Superior temporal gyrus (tissue), 1 donor: ENCODE measurements around the gene LRRC28.

Experiments
- DNase-seq: peaks from one replicate; pipeline ENCODE4 v3.0.0-alpha.2; 2016; ENCODE audit errors: extremely low spot score

The LRRC28 gene

GRCh38 chr15:99249270-99249841, 1.9 kb upstream of the LRRC28 start, which contains the start of gene TTC23:
Gene TTC23 (minus strand): TSS chr15:99249581. CDS start chr15:99228712, 20,869 bp downstream.
- peak; percentile 80 for DNase-seq

DNA sequence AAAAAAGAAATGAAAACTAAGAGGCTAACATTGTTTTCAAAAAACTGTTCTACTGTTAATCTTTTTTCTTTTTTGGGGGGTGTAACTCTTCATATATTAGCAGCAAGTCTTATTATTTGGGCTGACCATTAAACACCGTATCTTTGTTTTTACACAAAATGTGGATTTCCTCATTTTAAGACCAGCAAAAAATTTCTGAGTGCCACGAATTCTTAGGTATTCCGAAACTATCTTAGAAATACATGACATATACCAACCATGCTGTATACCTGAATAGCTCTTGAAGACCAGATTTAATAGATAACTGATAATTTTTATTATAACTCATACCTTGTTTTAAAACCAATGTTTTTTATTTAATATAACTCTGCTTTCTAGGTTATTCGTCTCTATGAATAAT, 1.3 kb upstream of the LRRC28 start:
- DNase-seq, result no peak

- no peak for DNase-seq
These were observed 806 bp upstream of the LRRC28 start for GRCh38 chr15:99250494-99250856.

DNA sequence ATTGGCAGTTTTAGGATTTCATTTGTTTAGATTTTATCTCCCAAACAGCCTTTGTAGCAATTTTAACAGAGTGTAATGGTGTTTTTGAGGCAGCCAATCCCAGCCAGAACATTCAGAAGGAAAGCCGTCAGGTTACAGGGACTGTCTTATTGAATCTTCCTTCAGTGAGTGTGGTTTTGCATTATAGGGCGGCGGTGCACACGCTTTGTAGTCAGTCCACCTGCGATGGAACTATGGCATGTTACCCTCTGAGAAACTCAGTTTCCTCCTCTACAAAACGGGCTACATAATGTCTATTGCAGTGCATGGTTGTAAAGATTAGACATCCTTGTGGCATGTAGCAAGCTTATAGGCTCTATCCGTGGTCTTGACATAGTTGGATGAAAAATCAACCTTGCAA, 1.0 kb downstream of the LRRC28 start:
- DNase-seq, result no peak

GRCh38 chr15:99253381-99254090, 2.3 kb downstream of the LRRC28 start:
- DNase-seq, result no peak

- no peak for DNase-seq
These were observed 5.9 kb downstream of the LRRC28 start for GRCh38 chr15:99257107-99257750.

DNA sequence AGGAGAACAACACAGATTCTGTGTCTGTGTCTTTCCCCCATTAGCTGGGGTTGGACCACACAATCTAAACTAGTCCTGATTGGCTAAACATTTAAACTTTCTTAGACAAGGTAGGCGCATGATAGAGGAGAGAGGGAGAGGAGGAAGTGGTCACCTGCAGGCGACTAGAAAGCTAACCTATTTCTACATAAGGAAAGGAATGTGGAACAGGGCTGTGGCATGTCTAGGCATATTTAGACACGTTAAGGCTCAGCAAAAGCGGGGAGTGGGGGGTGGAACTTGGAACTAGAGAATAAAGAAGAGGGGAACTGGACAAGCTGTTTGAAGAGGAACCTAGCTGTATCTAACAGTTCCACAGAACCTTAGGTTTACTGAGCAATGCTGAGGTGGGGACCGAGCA, 12.8 kb downstream of the LRRC28 start:
- DNase-seq, result no peak

GRCh38 chr15:99265541-99266070, 14.3 kb downstream of the LRRC28 start:
- no peak for DNase-seq

GRCh38 chr15:99267957-99268356, 16.7 kb downstream of the LRRC28 start:
- DNase-seq, result no peak

GRCh38 chr15:99268431-99268830, 17.1 kb downstream of the LRRC28 start:
- no peak for DNase-seq

DNA sequence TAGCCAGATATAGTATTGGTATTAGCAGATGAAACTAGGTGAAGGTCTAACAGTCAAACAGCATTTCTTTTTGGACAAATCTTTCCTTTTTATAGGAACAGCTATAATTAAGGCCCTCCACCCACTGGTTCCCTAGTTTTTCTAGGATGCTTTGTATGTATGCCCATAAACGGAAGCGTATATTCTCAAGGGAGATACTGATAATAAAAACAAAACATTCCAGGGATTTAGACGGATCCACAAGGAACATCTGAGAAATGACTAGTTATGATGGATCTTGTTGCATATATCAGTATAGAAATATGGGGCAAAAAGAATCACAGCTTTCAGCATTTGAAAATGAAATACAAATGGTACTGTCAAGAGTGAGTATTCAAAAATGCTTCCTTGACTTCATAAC, 22.5 kb downstream of the LRRC28 start:
- no peak for DNase-seq

DNA sequence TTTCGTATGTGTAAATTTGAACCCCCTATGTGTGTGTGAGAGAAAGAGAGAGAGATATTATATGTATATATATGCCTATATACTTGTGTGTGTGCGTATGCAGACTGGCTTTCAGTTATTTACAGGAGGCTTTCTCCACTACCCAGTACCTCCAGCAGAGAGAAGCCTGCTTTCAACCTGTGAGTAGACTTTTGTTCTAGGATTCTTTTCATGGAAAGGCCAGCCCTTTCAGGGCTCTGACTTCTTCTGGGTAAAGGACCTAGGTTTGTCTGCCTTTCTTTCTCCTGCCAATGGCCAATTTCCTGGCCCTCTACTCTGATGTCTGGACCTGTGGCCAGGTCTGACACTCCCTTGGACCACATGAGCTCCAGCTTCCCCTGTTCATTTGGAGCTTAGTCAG, 23.8 kb downstream of the LRRC28 start:
- DNase-seq, result no peak

DNA sequence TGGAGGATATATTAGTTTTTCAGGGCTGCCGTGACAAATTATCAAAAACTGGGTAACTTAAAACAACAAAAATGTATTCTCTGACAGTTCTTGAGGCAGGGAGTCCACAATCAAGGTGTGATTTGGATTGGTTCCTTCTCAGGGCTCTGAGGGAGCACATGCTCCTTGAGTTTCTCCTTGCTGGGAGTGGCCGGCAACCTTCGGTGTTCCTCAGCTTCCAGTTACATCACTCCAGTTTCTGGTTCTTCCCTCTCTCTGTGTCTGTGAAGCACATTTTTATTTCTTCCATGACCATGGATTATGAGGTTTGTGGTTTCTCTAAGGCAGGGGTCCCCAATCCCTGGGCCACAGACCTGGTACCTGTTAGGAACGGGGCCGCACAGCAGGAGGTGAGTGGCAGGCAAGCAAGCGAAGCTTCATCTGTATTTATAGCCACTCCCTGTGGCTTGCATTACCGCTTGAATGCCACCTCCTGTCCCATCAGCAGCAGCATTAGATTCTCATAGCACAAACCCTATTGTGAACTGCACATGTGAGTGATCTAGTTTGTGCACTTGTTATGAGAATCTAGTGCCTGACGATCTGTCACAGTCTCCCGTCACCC, 24.3 kb downstream of the LRRC28 start:
- DNase-seq, result no peak

DNA sequence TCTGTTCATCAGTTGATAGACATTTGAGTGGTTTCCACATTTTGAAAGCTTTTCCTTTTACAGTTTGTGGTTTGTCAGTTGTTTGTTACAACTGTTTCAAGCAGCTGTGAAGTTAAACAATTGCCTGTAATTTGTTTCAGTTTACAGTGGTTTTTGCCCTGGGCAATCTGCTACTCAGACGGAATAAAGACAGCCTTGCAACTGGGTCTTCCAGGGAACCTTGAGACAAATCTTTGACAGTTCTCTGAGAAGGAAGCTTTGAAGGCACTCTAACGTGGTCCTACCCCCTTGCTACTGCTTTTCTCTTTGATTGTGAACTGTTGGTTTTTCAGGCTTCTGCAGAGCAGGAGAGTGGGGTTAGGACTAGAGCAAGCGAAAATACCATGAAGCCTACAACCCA, 28.0 kb downstream of the LRRC28 start:
- no peak for DNase-seq

GRCh38 chr15:99279827-99280226, 28.5 kb downstream of the LRRC28 start:
- no peak for DNase-seq

- DNase-seq, result no peak
These were observed 30.8 kb downstream of the LRRC28 start for GRCh38 chr15:99282121-99282520.

- DNase-seq, result no peak
These were observed 31.3 kb downstream of the LRRC28 start for GRCh38 chr15:99282586-99282985.

DNA sequence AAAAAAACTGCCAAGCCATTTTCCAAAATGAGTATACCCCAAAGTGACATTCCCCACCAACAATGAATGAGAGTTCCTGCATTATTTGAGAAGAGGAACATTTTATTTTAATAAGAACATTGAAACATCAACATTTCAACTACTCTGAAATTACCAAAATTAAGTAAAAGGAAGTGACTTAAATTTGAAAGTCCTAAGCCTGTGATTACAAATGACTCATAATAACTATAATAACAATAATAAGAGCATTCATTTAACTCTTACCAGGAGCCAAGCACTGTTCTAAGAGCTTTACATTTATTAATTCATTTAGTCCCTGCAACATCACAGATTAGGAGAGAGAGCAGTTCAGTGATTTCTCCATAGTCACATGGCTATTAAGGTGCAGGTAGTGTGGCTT, 32.4 kb downstream of the LRRC28 start:
- DNase-seq, result no peak

GRCh38 chr15:99291643-99292042, 40.4 kb downstream of the LRRC28 start:
- DNase-seq, result no peak

DNA sequence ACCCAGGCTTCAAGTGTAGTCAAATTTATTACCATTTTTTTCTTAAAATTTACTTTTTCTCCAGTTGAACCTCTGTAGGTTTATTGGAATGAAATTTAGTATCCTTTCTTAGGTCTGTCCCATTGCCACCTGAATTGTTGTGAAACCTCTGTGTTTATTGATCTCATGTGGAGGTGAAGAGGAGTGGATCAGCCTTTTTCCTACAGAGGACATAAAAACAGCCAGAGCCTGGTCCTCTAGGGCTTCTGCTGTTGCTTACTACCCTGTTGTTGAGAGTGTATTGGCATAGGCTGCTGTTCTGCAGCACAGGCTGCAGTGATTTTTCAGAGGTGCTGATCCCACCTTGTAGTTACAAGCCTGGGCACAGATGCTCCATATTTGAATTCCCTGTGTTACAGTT, 44.6 kb downstream of the LRRC28 start:
- DNase-seq, result no peak

- no peak for DNase-seq
These were observed 45.1 kb downstream of the LRRC28 start for GRCh38 chr15:99296386-99296785.

- no peak for DNase-seq
These were observed 52.6 kb downstream of the LRRC28 start for GRCh38 chr15:99303907-99304306.
